GM21515 (cell line): ENCODE results near the gene SLC39A11.

Experiments
- ATAC-seq: cut with Tn5 transposase; IDR thresholded peaks from one replicate; pipeline ENCODE4 v1.9.1; 2021; ENCODE audit not compliant: unreplicated experiment

The SLC39A11 gene

DNA sequence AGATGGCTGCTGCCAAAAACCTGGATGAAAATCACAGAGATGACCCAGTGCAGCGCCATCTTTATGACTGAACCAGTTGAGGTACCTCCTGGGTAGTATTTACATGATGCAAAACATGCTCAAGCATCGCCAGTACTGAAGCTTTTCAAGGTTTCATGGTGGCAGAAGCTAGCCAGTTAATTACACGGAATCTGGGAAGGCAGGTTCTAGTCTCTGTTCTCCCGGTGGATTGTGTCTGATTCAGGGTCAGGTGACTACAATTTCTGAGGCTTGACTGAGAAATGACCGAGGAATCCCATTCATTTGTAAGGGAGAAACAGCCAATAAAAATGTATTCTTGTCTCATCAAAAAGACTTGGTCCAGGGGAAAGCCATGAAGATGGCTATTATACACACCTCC is 209.1 kb downstream of the SLC39A11 start:
- no peak for ATAC-seq

DNA sequence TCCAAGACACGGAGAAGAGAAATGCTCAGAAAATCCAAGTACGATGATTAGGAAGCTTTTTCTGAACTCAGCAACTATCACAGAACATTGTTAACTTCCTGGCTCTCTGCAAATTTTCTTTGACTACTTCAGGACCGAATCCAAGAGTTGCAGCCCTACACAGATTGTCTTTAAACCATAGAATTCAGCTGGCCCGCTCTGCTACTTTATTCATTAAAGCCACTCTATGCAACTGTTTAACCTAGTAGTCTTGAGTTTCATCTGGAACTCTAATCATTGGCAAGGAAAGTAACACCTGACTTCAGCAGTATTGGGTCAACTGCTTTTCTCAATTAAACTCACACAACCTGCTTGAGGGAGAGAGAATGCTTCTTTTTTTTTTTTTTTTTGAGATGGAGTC is 210.1 kb downstream of the SLC39A11 start:
- ATAC-seq, result no peak

DNA sequence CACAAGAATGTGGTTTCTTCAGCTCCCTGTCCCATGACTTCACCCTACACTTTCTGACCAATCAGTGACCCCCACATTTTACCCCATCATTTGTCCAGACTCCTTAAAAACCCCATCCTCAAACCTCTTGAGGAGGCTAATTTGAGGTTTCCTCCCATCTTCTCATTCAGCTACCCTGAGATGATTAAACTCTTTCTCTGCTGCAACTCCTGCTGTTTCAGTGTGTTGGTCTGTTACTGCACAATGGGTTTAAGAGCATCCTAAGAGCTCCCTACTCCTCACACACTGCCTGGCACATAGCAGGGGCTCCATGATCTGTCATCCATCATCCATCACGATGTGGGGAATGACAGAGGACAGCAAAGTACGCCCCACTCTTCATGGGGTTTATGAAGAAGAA is 212.6 kb downstream of the SLC39A11 start:
- no peak for ATAC-seq

GRCh38 chr17:72878975-72879660 is 213.4 kb downstream of the SLC39A11 start:
- no peak for ATAC-seq

GRCh38 chr17:72877348-72877747 is 215.1 kb downstream of the SLC39A11 start:
- ATAC-seq, result no peak

- no peak for ATAC-seq
Measured at GRCh38 chr17:72876413-72876812, 216.1 kb downstream of the SLC39A11 start.

GRCh38 chr17:72875361-72875760 is 217.1 kb downstream of the SLC39A11 start:
- ATAC-seq, result no peak

- no peak for ATAC-seq
Measured at GRCh38 chr17:72872396-72872795, 220.1 kb downstream of the SLC39A11 start.

DNA sequence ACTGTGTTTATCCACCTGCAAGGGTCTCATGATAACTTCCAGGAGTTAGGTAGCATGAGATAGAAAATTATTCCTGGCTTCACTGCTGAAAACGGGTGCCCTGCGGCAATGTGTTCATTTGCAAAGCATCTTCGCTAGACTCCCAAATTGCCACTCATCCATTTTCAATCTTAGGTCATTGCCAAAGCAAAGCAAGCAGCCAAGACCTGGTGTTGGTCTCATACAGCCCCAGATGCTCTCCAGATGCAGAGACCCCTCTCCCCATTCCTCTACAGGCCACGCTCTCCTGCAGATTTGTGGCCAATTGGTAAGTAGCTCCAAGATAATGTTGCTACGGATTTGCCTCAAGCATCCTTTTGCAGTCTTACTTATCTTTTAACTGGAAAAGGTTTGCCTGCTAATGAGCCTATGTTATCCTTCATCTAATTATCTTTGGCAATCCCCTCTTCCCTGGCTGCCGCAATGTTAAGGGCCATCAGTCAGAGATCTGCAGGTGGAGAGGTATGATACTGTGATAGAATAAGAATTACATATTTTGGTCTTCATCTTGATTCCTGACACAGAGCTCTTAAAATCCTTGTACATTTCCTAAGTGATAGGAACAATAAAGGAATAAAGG is 222.0 kb downstream of the SLC39A11 start:
- no peak for ATAC-seq

DNA sequence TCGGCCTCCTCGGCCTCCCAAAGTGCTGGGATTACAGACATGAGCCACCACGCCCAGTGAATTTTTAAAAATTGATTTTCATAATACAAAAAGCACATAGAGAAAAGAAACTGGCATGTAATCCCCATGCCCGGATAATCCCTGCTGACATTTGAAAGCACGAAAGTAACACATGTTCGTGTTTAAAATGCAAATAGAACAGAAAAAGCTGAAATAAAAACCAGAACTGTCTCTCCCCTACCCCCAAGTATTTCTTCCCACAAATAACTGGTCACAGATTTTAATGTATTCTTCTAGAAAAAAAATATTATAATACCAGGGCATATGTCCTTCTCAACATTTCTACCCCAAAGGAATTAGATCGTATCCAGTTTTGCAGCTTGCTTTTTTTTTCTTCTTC is 222.9 kb downstream of the SLC39A11 start:
- ATAC-seq, result no peak

DNA sequence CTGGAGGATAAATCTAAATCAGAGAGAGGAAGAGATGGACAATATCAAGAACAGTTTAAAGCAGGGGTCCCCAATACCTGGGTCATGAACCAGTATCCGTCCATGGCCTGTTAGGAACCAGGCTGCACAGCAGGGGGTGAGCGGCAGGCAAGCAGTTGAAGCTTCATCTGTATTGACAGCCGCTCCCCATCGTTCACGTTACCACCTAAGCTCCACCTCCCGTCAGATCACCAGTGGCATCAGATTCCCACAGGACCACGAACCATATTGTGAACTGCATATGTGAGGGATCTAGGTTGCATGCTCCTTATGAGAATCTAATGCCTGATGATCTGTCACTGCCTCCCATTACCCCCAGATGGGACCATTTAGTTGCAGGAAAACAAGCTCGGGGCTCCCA is 226.5 kb downstream of the SLC39A11 start:
- no peak for ATAC-seq

DNA sequence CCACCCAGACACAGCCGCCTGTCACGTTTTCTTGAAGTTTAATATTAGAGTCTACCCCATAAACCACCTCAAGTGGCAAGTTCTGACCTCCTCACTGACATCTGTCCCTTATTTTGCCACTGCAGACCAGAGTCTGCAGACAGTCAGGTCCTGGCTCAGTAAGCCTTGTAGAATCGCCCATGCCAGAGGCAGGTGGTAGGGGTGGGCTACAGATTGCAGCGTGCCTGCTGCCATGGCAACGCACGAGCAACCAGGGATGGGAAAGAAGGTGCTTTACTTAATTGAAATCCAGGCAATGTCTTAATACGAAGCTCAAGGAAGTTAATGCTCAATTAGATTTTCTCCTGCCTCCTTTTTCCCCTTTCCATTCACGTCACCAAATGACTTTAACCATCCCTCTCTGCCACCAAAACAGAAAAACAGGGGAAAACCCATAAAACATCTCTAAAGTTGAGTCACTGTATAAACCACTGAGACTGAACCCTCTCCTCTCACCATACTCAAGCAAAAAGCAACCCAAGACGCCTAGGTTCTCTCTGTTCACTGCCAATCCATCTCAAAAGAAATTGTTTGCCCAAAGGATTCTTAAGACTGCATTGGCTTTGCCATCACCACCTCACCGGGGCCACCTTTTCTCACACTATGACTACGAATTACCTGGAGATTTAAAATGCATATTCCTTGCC is 228.8 kb downstream of the SLC39A11 start:
- ATAC-seq, result no peak

GRCh38 chr17:72862276-72862999 is 230.1 kb downstream of the SLC39A11 start:
- ATAC-seq, result no peak

- no peak for ATAC-seq
Measured at GRCh38 chr17:72861811-72862210, 230.7 kb downstream of the SLC39A11 start.

GRCh38 chr17:72860778-72861177 is 231.7 kb downstream of the SLC39A11 start:
- no peak for ATAC-seq

GRCh38 chr17:72858826-72859495 is 233.5 kb downstream of the SLC39A11 start:
- ATAC-seq, result no peak

- ATAC-seq, result no peak
Measured at GRCh38 chr17:72853440-72854415, 238.8 kb downstream of the SLC39A11 start.

DNA sequence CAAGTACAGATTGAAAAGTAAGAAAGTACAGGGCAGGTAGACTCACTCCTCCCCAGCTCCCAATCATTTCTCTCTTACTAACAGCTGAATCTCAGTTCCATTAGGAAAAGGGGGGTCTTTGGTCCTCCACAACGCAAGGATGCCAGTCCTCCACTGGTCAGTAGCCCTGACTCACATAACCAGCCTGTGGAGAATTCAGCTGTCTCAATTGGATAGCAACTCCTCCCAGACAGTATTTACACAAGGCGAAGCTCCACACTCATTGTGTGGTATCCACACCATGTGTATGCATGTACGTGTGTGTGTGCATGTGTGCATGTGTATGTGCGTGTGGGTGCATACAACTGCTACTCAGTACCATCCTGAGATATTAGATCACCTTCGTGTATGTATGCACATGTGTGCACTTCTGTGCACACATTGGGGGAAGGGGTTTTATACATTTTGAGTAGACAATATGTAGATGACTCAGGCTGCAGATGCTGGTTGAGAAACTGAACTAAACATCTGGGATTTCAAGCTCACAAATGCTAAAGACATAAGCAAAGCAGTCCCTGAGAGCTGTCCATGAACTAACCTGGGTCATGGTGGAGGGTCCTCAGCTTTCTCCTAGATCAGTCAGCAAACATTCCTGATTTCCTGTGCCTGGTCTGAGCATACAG is 240.1 kb downstream of the SLC39A11 start:
- ATAC-seq, result no peak

GRCh38 chr17:72850410-72851118 is 241.9 kb downstream of the SLC39A11 start:
- ATAC-seq, result no peak
